Measurements from ENCODE around the gene AIRE.

- TF ChIP-seq CTCF (conservative IDR thresholded peaks at IDR 0.05; ENCODE audit: low read depth, low read length), result no peak
- no peak for TF ChIP-seq EZH2 (IDR thresholded peaks at IDR 0.05; ENCODE audit: borderline replicate concordance, low read depth, low read length, poor library complexity, severe bottlenecking)
Observed at GRCh38 chr21:44273046-44273445, 12.6 kb upstream of the AIRE start.

Data from A673 (cell line).